HG02943 (cell line): Measurements from ENCODE around the gene IL10.
"Not testable (repeated sequence)": the region's sequence is repeated elsewhere in the genome, so short reads cannot be mapped to it uniquely, and the experiment has no call there.

Experiments
- ATAC-seq: cut with Tn5 transposase; IDR thresholded peaks from one replicate; pipeline ENCODE4 v1.9.1; 2021; ENCODE audit warnings: mild to moderate bottlenecking, low read depth, moderate library complexity; ENCODE audit not compliant: unreplicated experiment

IL10 gene

GRCh38 chr1:206794294-206794908 is 22.1 kb upstream of the IL10 start:
- no peak for ATAC-seq

DNA sequence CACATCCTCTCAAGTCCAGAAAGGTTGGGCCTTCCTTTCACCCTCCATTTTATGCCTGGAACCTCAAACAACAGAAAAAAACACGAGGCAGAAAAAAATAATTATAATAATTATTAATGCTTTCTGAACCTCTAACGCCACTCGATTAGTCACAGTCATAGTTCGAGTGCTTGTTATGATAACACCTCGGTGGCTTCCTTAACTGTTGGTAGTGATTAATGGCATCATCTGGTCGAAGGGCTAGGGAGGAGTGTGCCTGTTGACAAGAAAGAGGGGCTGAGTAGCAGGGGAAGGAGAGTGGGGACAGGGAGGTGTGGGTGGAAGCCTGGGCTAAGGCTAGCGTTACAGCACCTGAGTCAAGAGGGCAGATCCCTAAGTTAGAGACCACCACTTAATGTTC is 21.3 kb upstream of the IL10 start:
- no peak for ATAC-seq

- no peak for ATAC-seq
Measured at GRCh38 chr1:206792939-206793607, 20.8 kb upstream of the IL10 start.

- no peak for ATAC-seq
Measured at GRCh38 chr1:206790502-206791250, 18.4 kb upstream of the IL10 start.

- ATAC-seq, result no peak
Measured at GRCh38 chr1:206788487-206789050, 16.3 kb upstream of the IL10 start.

DNA sequence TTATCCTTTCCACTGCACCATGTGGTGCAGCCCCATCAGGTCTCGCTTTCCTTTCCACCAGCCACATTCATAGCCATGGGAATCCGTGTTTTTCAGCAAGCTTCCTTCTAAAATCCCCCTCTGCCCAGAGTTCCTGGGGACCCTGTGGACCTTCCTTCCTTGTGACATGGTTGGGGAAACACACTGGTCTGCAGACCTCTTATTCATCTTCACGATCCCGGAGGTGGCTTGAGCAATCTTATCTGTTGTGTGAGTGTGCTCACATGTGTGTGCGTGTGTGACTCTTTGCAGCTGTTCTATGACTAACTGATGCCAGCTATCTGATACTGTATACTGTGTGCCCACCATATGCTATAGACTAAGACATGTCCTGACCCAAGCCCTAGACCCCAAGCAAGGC is 15.6 kb upstream of the IL10 start:
- ATAC-seq, result no peak

- no peak for ATAC-seq
Measured at GRCh38 chr1:206786212-206786886, 14.1 kb upstream of the IL10 start.

- ATAC-seq, result no peak
Measured at GRCh38 chr1:206785182-206785765, 13.0 kb upstream of the IL10 start.

- peak; percentile 55 for ATAC-seq
Measured at GRCh38 chr1:206784471-206784903, 12.2 kb upstream of the IL10 start.

GRCh38 chr1:206783506-206783905 is 11.2 kb upstream of the IL10 start:
- no peak for ATAC-seq

- ATAC-seq, result peak; percentile 60
Measured at GRCh38 chr1:206782448-206782847, 10.2 kb upstream of the IL10 start.

- no peak for ATAC-seq
Measured at GRCh38 chr1:206779638-206780037, 7.3 kb upstream of the IL10 start.

- not testable (repeated sequence) for ATAC-seq
Measured at GRCh38 chr1:206778911-206779310, 6.6 kb upstream of the IL10 start.

- no peak for ATAC-seq
Measured at GRCh38 chr1:206778031-206778430, 5.7 kb upstream of the IL10 start.

DNA sequence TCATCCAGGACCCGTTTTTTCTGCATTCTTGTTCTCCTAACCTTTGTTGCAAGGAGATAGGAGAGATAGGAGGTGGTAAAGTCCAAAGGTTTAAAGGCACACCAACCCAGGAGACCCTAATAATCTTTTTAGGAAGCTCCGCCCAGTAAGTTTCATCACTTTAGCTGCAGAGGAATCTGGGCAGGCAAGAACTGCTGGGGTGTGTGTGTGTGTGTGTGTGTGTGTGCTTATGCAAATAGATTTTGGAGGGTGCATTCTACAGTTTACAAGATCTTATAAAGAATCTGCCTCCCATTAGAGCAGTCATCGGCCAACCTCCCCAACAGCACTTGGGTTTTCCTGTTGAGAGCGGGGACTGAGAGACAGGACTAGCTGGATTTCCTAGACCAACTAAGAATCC is 3.9 kb upstream of the IL10 start:
- ATAC-seq, result no peak

DNA sequence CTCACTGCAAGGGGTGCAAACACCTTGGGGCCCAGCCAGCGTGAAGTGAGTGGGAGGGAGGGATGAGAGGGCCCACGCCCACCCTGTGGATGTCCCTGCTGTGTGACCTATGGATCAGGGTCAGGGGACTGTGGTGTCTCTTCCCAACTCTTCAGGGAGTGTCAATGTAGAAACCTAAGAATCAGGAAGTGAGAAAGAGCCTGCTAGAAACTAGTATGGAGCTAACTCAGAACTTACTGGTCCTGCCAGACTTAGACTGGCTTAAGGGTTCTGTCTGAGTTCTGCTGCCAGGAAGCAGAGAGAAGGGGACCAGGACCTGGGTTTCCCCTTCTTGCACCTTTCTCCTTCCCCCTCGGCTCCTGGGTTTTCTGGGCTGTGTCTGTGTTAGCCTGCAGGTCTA is 1.8 kb upstream of the IL10 start:
- ATAC-seq, result no peak

DNA sequence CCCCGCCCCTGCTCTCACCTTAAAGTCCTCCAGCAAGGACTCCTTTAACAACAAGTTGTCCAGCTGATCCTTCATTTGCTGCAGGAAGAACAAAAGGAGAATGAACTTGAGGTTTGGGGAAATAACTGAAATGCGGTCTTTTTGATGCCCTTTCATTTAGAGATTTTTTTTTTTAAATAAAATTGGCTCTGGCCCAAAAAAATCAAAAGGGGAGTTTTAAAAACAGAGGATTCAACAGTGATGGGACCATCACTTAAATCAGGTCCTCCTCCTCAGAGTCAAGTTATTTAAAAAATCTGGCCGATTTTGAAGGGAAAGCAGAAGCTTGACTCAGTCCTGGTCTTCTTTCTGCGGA is 979 bp downstream of the IL10 start:
- no peak for ATAC-seq

DNA sequence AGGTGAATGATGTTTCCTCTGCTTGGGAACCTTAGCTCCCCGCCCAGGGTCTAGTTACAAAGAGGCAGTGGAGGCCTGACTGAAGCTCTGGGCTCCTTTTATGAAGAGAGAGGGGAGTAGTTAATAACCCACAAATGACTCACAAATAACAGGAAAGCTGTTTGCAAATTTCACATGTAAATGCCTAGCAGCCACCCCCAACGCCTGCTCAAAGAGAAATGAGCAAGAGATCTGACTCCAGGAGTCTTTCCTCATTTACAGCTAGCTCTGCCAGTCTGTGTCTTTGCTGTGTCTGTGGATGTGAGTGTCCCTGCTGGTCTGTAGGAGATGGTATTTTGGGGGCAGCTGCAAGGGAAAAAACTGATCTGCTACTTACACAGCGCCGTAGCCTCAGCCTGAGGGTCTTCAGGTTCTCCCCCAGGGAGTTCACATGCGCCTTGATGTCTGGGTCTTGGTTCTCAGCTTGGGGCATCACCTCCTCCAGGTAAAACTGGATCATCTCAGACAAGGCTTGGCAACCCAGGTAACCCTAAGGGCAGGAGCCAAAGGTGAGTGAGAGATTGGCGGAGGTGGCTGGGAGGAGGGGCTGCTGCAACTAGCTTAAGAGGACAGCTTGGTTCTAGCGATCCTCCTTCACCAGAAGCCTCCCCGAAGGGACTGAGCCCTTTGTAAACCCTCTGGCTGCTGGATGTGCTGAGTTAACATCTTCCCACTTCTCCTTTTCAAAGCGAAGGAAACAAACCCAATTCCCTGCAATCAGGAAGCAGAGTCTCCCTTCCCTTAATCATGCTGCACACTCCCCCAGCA is 1.6 kb downstream of the IL10 start, which contains the start of gene IL19:
IL19 (plus strand) TSS at position 243 of the 807 bp plus-strand sequence. CDS start 65,890 bp downstream, outside the sequence.
- no peak for ATAC-seq

- peak; percentile 51 for ATAC-seq
Measured at GRCh38 chr1:206769304-206769731, 3.0 kb downstream of the IL10 start.
